ENCODE measurements around the gene STEAP1B.

STEAP1B gene

GRCh38 chr7:22487978-22488642 is 11.9 kb downstream of the STEAP1B start:
- TF ChIP-seq CTCF (IDR thresholded peaks at IDR 0.05): no peak
- Histone ChIP-seq H3K4me1 (no peaks in the 10 kb centered on the region), H3K27ac (no peak overlapping the region), H3K4me2 (ENCODE audit: low read length) (no peak overlapping the region), H3K79me2 (peaks cover 9% of the 10 kb centered on the region), H3K27me3 (ENCODE audit: control insufficient read depth, insufficient read depth, low read length) (no peaks in the 10 kb centered on the region), H3K36me3 (ENCODE audit: control insufficient read depth, insufficient read depth, low read length) (no peaks in the 10 kb centered on the region), H3K9me3 (ENCODE audit: control insufficient read depth, low read length) (no peaks in the 10 kb centered on the region), H3K4me3 (ENCODE audit: low read depth, low read length) (no peak overlapping the region), H3K9ac (no peak overlapping the region), H2AFZ (no peak overlapping the region)

- H2AFZ ChIP-seq: peak overlapping the region; percentile 19
- no peaks in the 10 kb centered on the region for H3K9me3 ChIP-seq (ENCODE audit: control insufficient read depth, low read length)
- H3K27ac ChIP-seq: no peak overlapping the region
- no peaks in the 10 kb centered on the region for H3K4me1 ChIP-seq
- peaks cover 9% of the 10 kb centered on the region for H3K79me2 ChIP-seq
- no peak overlapping the region for H3K4me3 ChIP-seq (ENCODE audit: low read depth, low read length)
- H3K9ac ChIP-seq: no peak overlapping the region
- H3K4me2 ChIP-seq (ENCODE audit: low read length): no peak overlapping the region
- H3K36me3 ChIP-seq (ENCODE audit: control insufficient read depth, insufficient read depth, low read length): no peaks in the 10 kb centered on the region
- no peak for TF ChIP-seq CTCF (IDR thresholded peaks at IDR 0.05)
- H3K27me3 ChIP-seq (ENCODE audit: control insufficient read depth, insufficient read depth, low read length): no peaks in the 10 kb centered on the region
These were observed 13.4 kb downstream of the STEAP1B start for GRCh38 chr7:22486597-22486996.

- Histone ChIP-seq H2AFZ (no peak overlapping the region), H3K36me3 (ENCODE audit: control insufficient read depth, insufficient read depth, low read length) (no peaks in the 10 kb centered on the region), H3K27ac (no peak overlapping the region), H3K9ac (no peak overlapping the region), H3K9me3 (ENCODE audit: control insufficient read depth, low read length) (no peaks in the 10 kb centered on the region), H3K79me2 (peaks cover 9% of the 10 kb centered on the region), H3K4me3 (ENCODE audit: low read depth, low read length) (no peak overlapping the region), H3K4me1 (no peaks in the 10 kb centered on the region), H3K4me2 (ENCODE audit: low read length) (no peak overlapping the region), H3K27me3 (ENCODE audit: control insufficient read depth, insufficient read depth, low read length) (no peaks in the 10 kb centered on the region)
- TF ChIP-seq CTCF (IDR thresholded peaks at IDR 0.05): no peak
These were observed 14.8 kb downstream of the STEAP1B start for GRCh38 chr7:22485189-22485588.

GRCh38 chr7:22482503-22482902 is 17.5 kb downstream of the STEAP1B start:
- TF ChIP-seq CTCF (IDR thresholded peaks at IDR 0.05): no peak
- H3K9me3 ChIP-seq (ENCODE audit: control insufficient read depth, low read length): no peaks in the 10 kb centered on the region
- no peak overlapping the region for H3K27ac ChIP-seq
- H2AFZ ChIP-seq: no peak overlapping the region
- H3K9ac ChIP-seq: no peak overlapping the region
- no peaks in the 10 kb centered on the region for H3K4me1 ChIP-seq
- no peaks in the 10 kb centered on the region for H3K79me2 ChIP-seq
- no peaks in the 10 kb centered on the region for H3K27me3 ChIP-seq (ENCODE audit: control insufficient read depth, insufficient read depth, low read length)
- no peaks in the 10 kb centered on the region for H3K36me3 ChIP-seq (ENCODE audit: control insufficient read depth, insufficient read depth, low read length)
- H3K4me2 ChIP-seq (ENCODE audit: low read length): no peak overlapping the region
- H3K4me3 ChIP-seq (ENCODE audit: low read depth, low read length): no peak overlapping the region

GRCh38 chr7:22481726-22482125 is 18.3 kb downstream of the STEAP1B start:
- no peaks in the 10 kb centered on the region for H3K27me3 ChIP-seq (ENCODE audit: control insufficient read depth, insufficient read depth, low read length)
- H2AFZ ChIP-seq: no peak overlapping the region
- no peak overlapping the region for H3K27ac ChIP-seq
- H3K36me3 ChIP-seq (ENCODE audit: control insufficient read depth, insufficient read depth, low read length): no peaks in the 10 kb centered on the region
- TF ChIP-seq CTCF (IDR thresholded peaks at IDR 0.05): no peak
- no peaks in the 10 kb centered on the region for H3K4me1 ChIP-seq
- H3K4me2 ChIP-seq (ENCODE audit: low read length): no peak overlapping the region
- no peaks in the 10 kb centered on the region for H3K9me3 ChIP-seq (ENCODE audit: control insufficient read depth, low read length)
- no peak overlapping the region for H3K9ac ChIP-seq
- H3K4me3 ChIP-seq (ENCODE audit: low read depth, low read length): no peak overlapping the region
- no peaks in the 10 kb centered on the region for H3K79me2 ChIP-seq

Data from parathyroid adenoma (tissue), 2 donors.